IMR-90 (cell line): ENCODE data around the gene COL4A3. TPM values are rescaled to one million over a fixed set of nuclear protein-coding genes. Genes with fewer than 3 reads are reported as not detected.

Experiments used
- ATAC-seq: fragments of 200-7000 bp; cut with Tn5 transposase; 2 replicates; pipeline ENCODE4 v1.9.1; 2020; ENCODE audit warnings: low read depth, mild to moderate bottlenecking, moderate library complexity
- BruUV-seq: library from RNA; stranded (reverse); fragments of 400-500 nt; replicated peaks from 2 replicates; lab custom pipeline; 2021; lab: Mats Ljungman, UMichigan
- CTCF ChIA-PET: fragments of 300-600 bp; formaldehyde crosslinking; extraction: SDS; loops from one replicate; lab custom pipeline; 2021; ENCODE audit warnings: antibody characterized with exemption; lab: Yijun Ruan, JAX
- POLR2A ChIA-PET: fragments of 300-600 bp; sonication (Branson Sonifier 250); formaldehyde crosslinking; loops from one replicate; lab custom pipeline; 2022; ENCODE audit warnings: antibody characterized with exemption; ENCODE audit not compliant: unreplicated experiment; lab: Charles Lee
- DNase-seq: peaks from one replicate; pipeline ENCODE4 v3.0.0; 2013
- H2AFZ ChIP-seq: replicated peaks from 2 replicates; pipeline ENCODE3; 2013; ENCODE audit warnings: low read length, mild to moderate bottlenecking; ENCODE audit not compliant: poor library complexity
- H2AK5ac ChIP-seq: 2 replicates; pipeline ENCODE4 v1.6.1; 2013; ENCODE audit warnings: low read depth, low read length, inconsistent platforms
- H2AK9ac ChIP-seq: replicated peaks from 2 replicates; pipeline ENCODE3; 2013; ENCODE audit warnings: mild to moderate bottlenecking, low read depth, low read length, moderate library complexity; ENCODE audit not compliant: poor library complexity
- H2BK120ac ChIP-seq: 2 replicates; pipeline ENCODE4 v1.6.1; 2013; ENCODE audit warnings: low read depth, low read length, inconsistent platforms
- H2BK15ac ChIP-seq: 3 replicates; pipeline ENCODE4 v1.6.1; 2013; ENCODE audit warnings: low read depth, low read length, inconsistent platforms
- H2BK20ac ChIP-seq: 2 replicates; pipeline ENCODE4 v1.6.1; 2013; ENCODE audit warnings: low read depth, mild to moderate bottlenecking, inconsistent platforms, low read length, moderate library complexity
- H2BK5ac ChIP-seq: 2 replicates; pipeline ENCODE4 v1.6.1; 2013; ENCODE audit warnings: mild to moderate bottlenecking, low read depth, low read length, inconsistent platforms; ENCODE audit not compliant: poor library complexity, severe bottlenecking
- H3K14ac ChIP-seq: replicated peaks from 2 replicates; pipeline ENCODE4 v1.6.1; 2013; ENCODE audit warnings: low read depth, low read length, inconsistent platforms
- H3K18ac ChIP-seq: 2 replicates; pipeline ENCODE4 v1.6.1; 2013; ENCODE audit warnings: low read depth, low read length, control low read depth
- H3K23ac ChIP-seq: 2 replicates; pipeline ENCODE4 v1.6.1; 2013; ENCODE audit warnings: low read depth, low read length, inconsistent platforms
- H3K27ac ChIP-seq: 2 replicates; pipeline ENCODE4 v1.5.1; 2013; ENCODE audit warnings: mild to moderate bottlenecking, control low read depth, low read length; ENCODE audit not compliant: insufficient read depth
- H3K27me3 ChIP-seq: 2 replicates; pipeline ENCODE4 v1.6.1; 2013; ENCODE audit warnings: low read length; ENCODE audit not compliant: control insufficient read depth, insufficient read depth
- H3K36me3 ChIP-seq: 2 replicates; pipeline ENCODE4 v1.6.1; 2013; ENCODE audit warnings: low read length, mixed read lengths; ENCODE audit not compliant: control insufficient read depth, insufficient read depth
- H3K4ac ChIP-seq: 2 replicates; pipeline ENCODE4 v1.6.1; 2013; ENCODE audit warnings: low read depth, low read length, inconsistent platforms
- H3K4me1 ChIP-seq: 2 replicates; pipeline ENCODE4 v1.6.1; 2013; ENCODE audit warnings: low read length, mixed read lengths; ENCODE audit not compliant: control insufficient read depth, insufficient read depth
- H3K4me2 ChIP-seq: 2 replicates; pipeline ENCODE4 v1.6.1; 2013; ENCODE audit warnings: low read depth, mild to moderate bottlenecking, control low read depth, low read length, moderate library complexity
- H3K4me3 ChIP-seq: 2 replicates; pipeline ENCODE4 v1.5.1; 2013; ENCODE audit warnings: low read depth, mild to moderate bottlenecking, control low read depth, low read length, moderate library complexity; ENCODE audit not compliant: insufficient read depth
- H3K56ac ChIP-seq: 2 replicates; pipeline ENCODE4 v1.6.1; 2013; ENCODE audit warnings: low read length, inconsistent platforms; ENCODE audit not compliant: insufficient read depth; ENCODE audit errors: extremely low read depth
- H3K79me1 ChIP-seq, 2 experiments: 2 replicates each; pipeline ENCODE4 v1.6.1; 2013; ENCODE audit warnings: low read length in 2 of 2, inconsistent platforms in 1 of 2, low read depth in 1 of 2
- H3K9ac ChIP-seq: 2 replicates; pipeline ENCODE4 v1.6.1; 2013; ENCODE audit warnings: low read depth, low read length, control low read depth
- H3K9me1 ChIP-seq: 2 replicates; pipeline ENCODE4 v1.6.1; 2013; ENCODE audit warnings: low read length, inconsistent platforms; ENCODE audit not compliant: insufficient read depth
- H3K9me3 ChIP-seq: 2 replicates; pipeline ENCODE4 v1.6.1; 2013; ENCODE audit warnings: low read length; ENCODE audit not compliant: control insufficient read depth, insufficient read depth
- H4K20me1 ChIP-seq: 2 replicates; pipeline ENCODE4 v1.6.1; 2013; ENCODE audit warnings: low read length, inconsistent platforms; ENCODE audit not compliant: insufficient read depth
- H4K5ac ChIP-seq: 2 replicates; pipeline ENCODE4 v1.6.1; 2013; ENCODE audit warnings: mild to moderate bottlenecking, low read depth, low read length, control low read depth
- H4K8ac ChIP-seq, 2 experiments: 2 replicates each; pipeline ENCODE4 v1.6.1; 2013; ENCODE audit warnings: low read depth in 2 of 2, low read length in 2 of 2, control low read depth in 1 of 2, inconsistent platforms in 1 of 2
- H4K91ac ChIP-seq: 2 replicates; pipeline ENCODE4 v1.6.1; 2013; ENCODE audit warnings: low read depth, low read length, inconsistent platforms; ENCODE audit not compliant: insufficient read depth
- BHLHE40 ChIP-seq: fragments of 150-350 bp; IDR thresholded peaks from 2 replicates; pipeline ENCODE4 v1.6.1; 2016; ENCODE audit warnings: mild to moderate bottlenecking, low read depth, low read length
- CEBPB ChIP-seq: IDR thresholded peaks from 2 replicates; pipeline ENCODE4 v1.6.1; 2012; ENCODE audit warnings: low read depth, low read length, improper control_type of control experiment
- CHD1 ChIP-seq: IDR thresholded peaks from 2 replicates; pipeline ENCODE4 v1.6.1; 2012; ENCODE audit warnings: low read depth, low read length, improper control_type of control experiment
- CTCF ChIP-seq: conservative IDR thresholded peaks from 2 replicates; pipeline ENCODE4 v1.5.1; 2012; ENCODE audit warnings: mild to moderate bottlenecking, low read depth, low read length, improper control_type of control experiment
- ELK1 ChIP-seq: fragments of 150-350 bp; IDR thresholded peaks from 2 replicates; pipeline ENCODE4 v1.6.1; 2016; ENCODE audit warnings: low read depth, mild to moderate bottlenecking, low read length, moderate library complexity, borderline replicate concordance
- FOS ChIP-seq: fragments of 150-350 bp; IDR thresholded peaks from 2 replicates; pipeline ENCODE4 v1.6.1; 2016; ENCODE audit warnings: low read depth, low read length
- MAFK ChIP-seq: IDR thresholded peaks from 2 replicates; pipeline ENCODE4 v1.6.1; 2012; ENCODE audit warnings: low read depth, low read length, improper control_type of control experiment
- MAZ ChIP-seq: IDR thresholded peaks from 2 replicates; pipeline ENCODE4 v1.6.1; 2012; ENCODE audit warnings: low read depth, mild to moderate bottlenecking, low read length, improper control_type of control experiment, moderate library complexity, borderline replicate concordance
- MXI1 ChIP-seq: IDR thresholded peaks from 2 replicates; pipeline ENCODE4 v1.6.1; 2012; ENCODE audit warnings: low read depth, mild to moderate bottlenecking, low read length, moderate library complexity, borderline replicate concordance
- NFE2L2 ChIP-seq: fragments of 150-350 bp; IDR thresholded peaks from 2 replicates; pipeline ENCODE4 v1.6.1; 2016; ENCODE audit warnings: low read depth, mild to moderate bottlenecking, low read length
- POLR2A ChIP-seq: IDR thresholded peaks from 2 replicates; pipeline ENCODE4 v1.6.1; 2012; ENCODE audit warnings: mild to moderate bottlenecking, low read depth, low read length
- RAD21 ChIP-seq: IDR thresholded peaks from 2 replicates; pipeline ENCODE4 v1.6.1; 2012; ENCODE audit warnings: low read length, improper control_type of control experiment
- RCOR1 ChIP-seq: IDR thresholded peaks from 2 replicates; pipeline ENCODE4 v1.6.1; 2012; ENCODE audit warnings: mild to moderate bottlenecking, low read length, improper control_type of control experiment; ENCODE audit not compliant: insufficient replicate concordance
- RFX5 ChIP-seq: IDR thresholded peaks from 2 replicates; pipeline ENCODE4 v1.8.0; 2012; ENCODE audit warnings: low read depth, mild to moderate bottlenecking, low read length, moderate library complexity
- SMC3 ChIP-seq: fragments of 150-350 bp; IDR thresholded peaks from 2 replicates; pipeline ENCODE4 v1.6.1; 2016; ENCODE audit warnings: low read depth, mild to moderate bottlenecking, antibody characterized with exemption, low read length, moderate library complexity
- USF2 ChIP-seq: fragments of 150-350 bp; IDR thresholded peaks from 2 replicates; pipeline ENCODE4 v1.6.1; 2017; ENCODE audit warnings: mild to moderate bottlenecking, antibody characterized with exemption, low read length, low read depth
- WGBS, 2 experiments: methylation state at CpG; one replicate each; pipeline versions ENCODE4 v1.1.5 to v1.1.7; 2013; ENCODE audit warnings: missing lambda C conversion rate in 2 of 2; ENCODE audit not compliant: insufficient read length in 1 of 2; ENCODE audit errors: extremely low coverage in 2 of 2; 5-methylcytosine and 5-hydroxymethylcytosine counted together
- dilution Hi-C: fragments of 300-500 bp; cut with HindIII; formaldehyde crosslinking; loops from one replicate; pipeline ENCODE4 v1.14.3; 2018; ENCODE audit warnings: low sequenced_read_pairs; ENCODE audit not compliant: unreplicated experiment
- in situ Hi-C: fragments of 300-500 bp; cut with MboI; formaldehyde crosslinking; loops from 3 replicates; pipeline ENCODE4 v1.14.3; 2019; ENCODE audit warnings: low sequenced_read_pairs, inconsistent platforms, mixed read lengths
- intact Hi-C: fragments of 100-400 bp; cut with micrococcal nuclease; formaldehyde crosslinking; loops from 2 replicates; pipeline ENCODE4 v1.10.0; 2022
- polyA plus RNA-seq, 3 experiments: library from polyadenylated mRNA; depleted of rRNA; stranded (reverse); fragments of >200 nt; gene quantifications; 2 replicates each; pipeline ENCODE4 v1.2.3, GENCODE V29; 2012; ENCODE audit warnings: low replicate concordance in 1 of 3
- total RNA-seq: library from RNA; depleted of rRNA; stranded (reverse); fragments of >200 nt; gene quantifications from 2 replicates; pipeline ENCODE4 v1.2.3, GENCODE V29; 2012

The COL4A3 gene
- total and polyA plus RNA-seq, 2 of the 4 experiments (the other 2 are of a cell fraction) = not detected

- peak overlapping the region; percentile 56 for H2BK5ac ChIP-seq
- peak overlapping the region; percentile 88 for H3K4me2 ChIP-seq
- H2BK15ac ChIP-seq = peak overlapping the region; percentile 53; the same call in 2 of the 3 replicates
- DNase-seq (peak; percentile 32), ATAC-seq (peak; percentile 12)
- intact Hi-C loops = loop anchor here (10.0 kb wide), 1 partner anchor 200 kb away; no protein-coding TSS in a partner anchor
- H4K20me1 ChIP-seq = no peaks in the 10 kb centered on the region
- H3K14ac ChIP-seq = peak overlapping the region; percentile 91
- in situ Hi-C loops = no loop called here
- CTCF ChIA-PET = no interaction called here
- peak overlapping the region; percentile 50 for H3K18ac ChIP-seq
- dilution Hi-C loops = no loop called here
- TF ChIP-seq SMC3 = no peak
- no peak for TF ChIP-seq RAD21
- TF ChIP-seq CHD1 = no peak
- no peak for TF ChIP-seq FOS
- TF ChIP-seq USF2 = no peak
- TF ChIP-seq MAFK = no peak
- no peak for TF ChIP-seq BHLHE40
- no peak for TF ChIP-seq CTCF
- TF ChIP-seq MXI1 = no peak
- TF ChIP-seq RFX5 = no peak
- no peak for TF ChIP-seq NFE2L2
- no peak for TF ChIP-seq RCOR1
- TF ChIP-seq POLR2A = no peak
- TF ChIP-seq CEBPB = no peak
- TF ChIP-seq MAZ = no peak
- TF ChIP-seq ELK1 = no peak
- no peak overlapping the region for H2AK5ac ChIP-seq
- no TSS peak for BruUV-seq
- no peaks in the 10 kb centered on the region for H3K36me3 ChIP-seq
- peak overlapping the region; percentile 6 for H2AK9ac ChIP-seq
- WGBS, 2 experiments = no CpG with 5 or more reads among the region's 6 CpGs
- POLR2A ChIA-PET = no interaction called here
- H4K91ac ChIP-seq = peak overlapping the region; percentile 48; the same call in 1 of the 2 replicates
- H3K9me1 ChIP-seq = no peaks in the 10 kb centered on the region
- no peaks in the 10 kb centered on the region for H3K27me3 ChIP-seq
- 0 out of 2 replicates have a peak, but pooled peaks cover 2% of the 10 kb centered on the region for H3K4me1 ChIP-seq
- H2BK120ac ChIP-seq = no peak overlapping the region; the same call in 1 of the 2 replicates
- peak overlapping the region; percentile 92 for H2AFZ ChIP-seq
- H3K4ac ChIP-seq = peak overlapping the region; percentile 71
- H3K79me1 ChIP-seq = peaks cover 15 to 25% of the 10 kb centered on the region in 2 experiments
- peak overlapping the region; percentile 95 to 99 for H4K8ac ChIP-seq
- peak overlapping the region; percentile 68 for H3K9ac ChIP-seq
- H3K27ac ChIP-seq = peak overlapping the region; percentile 64
- peak overlapping the region; percentile 86 for H3K4me3 ChIP-seq
- peak overlapping the region; percentile 92 for H4K5ac ChIP-seq
- H3K9me3 ChIP-seq = no peaks in the 10 kb centered on the region
- peak overlapping the region; percentile 80 for H3K56ac ChIP-seq
- no peak overlapping the region for H2BK20ac ChIP-seq
- peak overlapping the region; percentile 63 for H3K23ac ChIP-seq
These were observed 160.2 kb downstream of the COL4A3 start for GRCh38 chr2:227324642-227324994.
